DMS79 treated with DMSO at 0.1 percent for 48 hours (cell line): Measurements from ENCODE around the gene RASL11B.
A peak's percentile ranks its signal among the peaks of the same experiment; 100 is the strongest.
"Not testable (repeated sequence)": the region's sequence is repeated elsewhere in the genome, so short reads cannot be mapped to it uniquely, and the experiment has no call there.

Experiments used
- DNase-seq: peaks from one replicate; lab custom pipeline; 2025; lab: John Stamatoyannopoulos, UW

The RASL11B gene

GRCh38 chr4:52861879-52862616 is at the start of gene RASL11B:
Gene RASL11B, plus strand, starts transcription at chr4:52862317. Its CDS starts 191 bp downstream, at chr4:52862508.
- peak; percentile 71 for DNase-seq

GRCh38 chr4:52813546-52813945 is 48.6 kb upstream of the RASL11B start:
- no peak for DNase-seq

- no peak for DNase-seq
These were observed 39.5 kb upstream of the RASL11B start for GRCh38 chr4:52822583-52822971.

DNA sequence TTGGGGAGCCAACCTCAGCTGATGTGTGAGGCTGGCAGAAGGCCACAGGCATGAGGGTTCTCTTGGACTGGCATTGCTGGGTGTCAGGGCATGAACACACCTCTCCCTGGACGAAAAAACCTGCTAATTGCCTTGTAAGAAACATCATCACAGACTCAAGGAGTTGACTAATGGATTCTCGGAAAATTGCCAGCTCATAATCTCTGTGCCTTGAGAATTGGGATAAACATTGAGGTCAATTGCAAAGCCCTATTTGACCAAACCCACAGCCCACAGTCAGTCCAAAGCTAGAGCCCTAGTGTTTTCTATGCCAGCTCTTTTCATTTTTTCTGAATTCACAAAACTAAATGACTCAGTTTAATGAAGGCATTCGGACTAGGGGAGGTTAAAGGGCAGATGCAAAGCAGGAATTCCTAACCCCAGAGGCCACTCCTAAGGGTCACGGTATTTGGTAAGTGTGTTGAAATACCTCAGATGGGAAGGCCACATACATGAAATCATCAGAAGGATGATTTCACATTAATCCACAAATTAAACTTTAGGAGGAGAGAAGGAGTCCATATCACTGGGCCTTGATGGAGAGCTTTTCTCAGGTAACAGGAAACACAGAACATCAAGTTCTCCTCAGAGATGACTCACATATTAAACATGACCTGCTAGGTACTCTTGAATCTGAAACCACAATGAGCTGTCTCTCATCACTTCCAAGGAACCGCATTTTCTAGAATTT is 39.0 kb upstream of the RASL11B start:
- DNase-seq = peak; percentile 69

DNA sequence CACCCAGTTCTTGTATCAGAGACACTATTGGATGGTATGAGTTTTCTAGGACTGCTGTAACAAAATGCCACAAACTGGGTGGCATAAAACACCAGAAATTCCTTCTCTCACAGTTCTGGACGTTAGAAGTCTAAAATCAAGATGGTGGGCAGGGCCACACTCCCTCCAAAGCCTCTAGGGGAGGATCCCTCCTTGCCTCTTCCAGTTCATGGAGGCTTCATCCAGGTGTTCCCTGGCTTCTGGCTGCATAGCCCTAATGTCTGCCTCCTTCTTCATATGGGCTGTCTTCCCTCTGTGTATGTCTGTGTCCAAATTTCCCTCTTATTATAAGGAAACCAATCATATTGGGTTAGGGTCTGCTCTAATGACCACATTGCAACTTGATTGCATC is 38.4 kb upstream of the RASL11B start:
- DNase-seq = no peak

DNA sequence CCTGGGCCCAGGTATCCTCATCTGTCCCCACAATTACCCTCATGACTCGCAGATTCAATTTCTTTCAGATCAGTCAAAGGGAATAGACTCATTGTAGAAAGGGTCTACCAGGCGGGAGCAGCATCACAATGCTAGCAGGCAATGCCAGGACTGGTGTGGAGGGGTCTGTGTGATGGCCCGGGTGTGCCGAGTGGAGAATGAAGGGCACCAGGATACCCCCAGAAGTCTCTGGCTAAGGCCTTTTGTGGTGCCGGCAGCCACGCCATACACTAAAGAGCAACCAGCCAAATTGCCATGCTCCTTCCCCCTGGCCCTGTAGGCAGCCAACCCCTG is 37.9 kb upstream of the RASL11B start:
- no peak for DNase-seq

- no peak for DNase-seq
These were observed 37.3 kb upstream of the RASL11B start for GRCh38 chr4:52824603-52825459.

DNA sequence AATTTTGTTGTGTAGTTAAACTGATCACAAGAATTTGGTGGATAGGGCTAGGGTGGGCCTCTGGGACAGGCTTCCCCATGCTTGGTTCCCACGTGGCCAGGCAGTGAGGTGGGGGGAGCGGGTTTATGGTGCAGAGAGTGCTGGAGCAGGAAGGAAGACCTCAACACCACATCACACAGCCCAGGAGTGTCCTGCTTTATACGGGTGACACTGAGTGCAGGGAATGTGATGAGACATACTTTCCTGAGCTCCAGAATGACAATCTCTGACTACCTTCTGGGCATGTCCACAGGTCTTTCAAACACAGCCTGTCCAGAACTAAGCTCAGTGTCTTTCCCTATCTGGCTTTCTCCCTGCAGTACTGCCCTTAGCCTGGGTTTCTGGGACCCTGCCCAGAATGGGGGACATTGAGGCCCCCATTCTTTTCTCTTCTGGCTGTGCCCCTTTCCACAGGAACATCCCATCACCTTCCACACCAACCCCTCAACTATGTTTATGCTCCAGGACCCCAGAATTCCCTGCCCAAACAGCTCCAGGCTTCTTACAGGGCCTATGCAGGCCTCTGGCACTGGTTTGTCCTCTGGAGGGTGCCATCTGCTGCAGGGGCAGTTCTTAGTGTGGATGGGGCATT is 36.5 kb upstream of the RASL11B start:
- DNase-seq = no peak

DNA sequence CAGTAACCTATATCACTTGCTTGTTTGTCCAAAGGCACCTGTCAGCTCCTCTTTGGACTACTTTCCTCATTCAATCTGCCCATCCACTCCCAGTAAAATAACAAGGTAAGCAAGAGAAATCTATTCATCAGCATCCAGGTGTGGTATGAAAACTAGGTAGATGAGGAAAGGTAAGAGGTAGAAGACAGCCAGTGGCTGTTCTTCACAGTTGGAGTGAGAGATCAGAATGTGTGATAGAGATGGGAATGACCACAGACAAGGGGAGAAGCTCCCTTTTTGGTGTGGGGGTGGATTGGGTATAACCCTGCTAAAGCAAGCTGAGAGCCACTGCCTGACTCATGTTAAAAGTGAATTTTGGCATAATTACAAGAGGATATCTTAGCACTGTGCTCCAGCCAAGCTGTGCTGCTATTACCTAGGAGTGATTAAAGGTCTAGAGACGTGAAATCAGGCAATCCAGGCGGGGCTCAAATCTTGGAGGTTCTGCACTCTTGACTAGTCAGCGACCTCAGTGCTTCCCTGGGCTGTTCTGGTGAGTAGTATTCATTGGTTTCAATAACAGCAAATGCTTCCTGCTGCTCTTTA is 28.1 kb upstream of the RASL11B start:
- DNase-seq = peak; percentile 39

- not testable (repeated sequence) for DNase-seq
These were observed 27.3 kb upstream of the RASL11B start for GRCh38 chr4:52834641-52835456.

DNA sequence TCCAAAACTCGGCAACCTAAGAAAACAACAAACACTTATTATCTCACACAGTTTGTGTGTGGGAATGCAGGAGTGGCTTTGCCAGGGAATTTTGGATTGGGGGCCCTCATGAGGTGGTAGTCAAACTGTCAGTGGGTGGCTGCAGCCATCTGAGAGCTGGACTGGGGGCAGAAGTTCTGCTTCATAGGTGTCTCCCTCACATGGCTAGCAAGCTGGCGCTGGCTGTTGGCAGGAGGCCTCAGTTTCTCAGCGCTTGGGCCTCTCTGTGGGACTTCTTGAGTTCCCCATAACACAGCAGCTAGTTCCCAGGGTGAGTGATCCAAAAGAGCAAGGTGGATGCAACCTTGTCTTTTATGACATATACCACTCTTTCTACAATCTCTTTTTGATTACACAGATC is 26.0 kb upstream of the RASL11B start:
- DNase-seq = no peak

DNA sequence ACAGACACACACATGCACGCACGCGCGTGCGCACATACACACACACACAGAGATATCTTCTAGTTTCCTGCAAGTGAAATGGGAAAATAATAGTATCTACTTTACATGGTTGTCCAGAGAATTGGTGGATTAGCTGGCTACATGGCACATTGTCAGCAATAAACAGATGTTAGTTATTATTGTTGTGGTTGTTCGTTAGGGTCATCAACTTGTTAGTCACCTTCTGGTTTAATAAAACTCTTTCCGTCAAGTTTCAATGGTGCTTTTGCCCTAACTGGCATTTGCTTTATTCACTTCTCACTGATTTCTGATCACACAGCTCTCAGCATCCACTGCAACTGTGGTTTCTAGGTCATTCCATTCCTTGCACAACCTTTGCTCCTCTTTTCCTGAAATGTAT is 25.4 kb upstream of the RASL11B start:
- DNase-seq = no peak

DNA sequence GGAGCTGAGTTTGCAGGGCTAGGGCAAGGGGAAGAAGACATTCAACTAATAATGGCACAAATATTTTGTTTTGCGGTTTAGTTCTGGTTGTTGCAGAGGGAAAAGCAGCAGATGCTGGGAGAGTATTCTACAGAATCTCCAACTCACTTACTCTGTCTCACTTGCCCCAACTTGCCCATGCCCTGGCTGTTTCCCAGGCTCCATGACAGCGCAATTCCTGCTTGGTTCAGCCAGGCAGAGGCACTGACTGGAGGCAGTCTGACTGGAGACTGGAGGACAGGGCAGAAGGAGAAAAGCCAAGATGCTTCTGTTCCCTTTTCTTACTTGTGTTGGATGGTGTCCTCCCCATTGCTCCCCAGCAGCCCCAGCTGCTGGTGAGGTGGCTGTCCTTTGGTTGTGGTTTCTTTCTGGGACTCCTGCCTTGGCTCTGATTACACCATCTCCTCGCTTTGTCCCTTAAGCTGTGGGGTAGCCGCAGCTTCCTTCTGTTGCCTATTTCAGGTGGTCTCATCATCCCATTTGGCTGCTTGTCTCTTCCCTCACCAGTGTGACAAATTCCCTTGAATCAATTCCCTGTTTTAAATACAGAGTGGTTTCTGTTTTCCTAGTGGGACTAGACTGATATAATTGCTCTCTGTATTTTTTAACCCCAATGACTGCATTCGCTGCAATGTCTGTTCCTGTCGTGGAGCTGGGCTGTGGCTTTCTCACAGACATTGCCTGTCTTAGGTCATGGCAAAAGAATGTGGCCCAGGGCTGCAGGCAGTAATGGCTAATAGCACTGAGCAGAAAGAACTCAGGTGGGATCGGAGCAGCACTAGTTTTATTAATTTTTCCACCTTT is 24.2 kb upstream of the RASL11B start:
- peak; percentile 8 for DNase-seq

GRCh38 chr4:52838729-52839586 is 23.2 kb upstream of the RASL11B start:
- DNase-seq = no peak

- peak; percentile 36 for DNase-seq
These were observed 21.4 kb upstream of the RASL11B start for GRCh38 chr4:52840531-52841370.

DNA sequence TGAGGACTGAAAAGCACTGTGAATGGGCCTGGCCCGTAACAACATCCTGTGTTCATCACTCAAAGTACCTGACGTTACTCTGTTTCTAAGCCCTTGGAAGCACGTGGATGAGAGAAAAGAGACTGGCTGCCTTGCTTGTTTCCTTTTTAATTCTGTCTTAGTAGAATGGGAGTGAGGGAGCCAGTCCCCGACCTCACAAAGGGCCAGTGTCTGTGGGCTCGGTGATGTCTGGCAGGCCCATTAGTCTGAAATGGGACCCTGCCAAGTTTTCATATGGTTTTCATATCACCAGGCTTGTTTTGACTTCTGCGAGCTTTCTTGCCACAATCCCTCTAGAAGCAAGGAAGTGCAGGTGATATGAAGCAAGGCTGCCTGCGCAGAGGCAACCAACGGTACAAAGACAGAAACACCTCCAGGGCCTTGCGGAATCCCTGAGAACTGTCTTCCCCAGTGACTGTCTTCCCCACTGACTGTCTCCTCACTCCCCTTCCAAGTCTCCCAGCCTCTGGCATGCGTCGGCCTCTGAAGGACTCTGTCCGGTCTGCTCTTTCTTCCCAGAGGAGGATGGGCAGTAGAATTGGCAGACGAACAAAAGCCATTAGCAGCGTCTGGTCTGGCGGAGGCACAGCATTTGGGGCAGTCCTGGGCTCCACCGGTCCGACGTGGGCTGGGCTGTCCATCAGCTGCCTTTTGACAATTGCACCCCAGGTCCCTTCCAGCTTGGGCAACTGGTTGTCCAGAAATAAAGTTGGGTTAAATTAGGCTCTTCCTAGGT is 20.2 kb upstream of the RASL11B start:
- DNase-seq = peak; percentile 33

GRCh38 chr4:52842792-52843191 is 19.3 kb upstream of the RASL11B start:
- DNase-seq = no peak
